AG08395 (cell line): ENCODE data around the gene ACSL4.

ENCODE experiments used
- DNase-seq: peaks from one replicate; pipeline ENCODE4 v3.0.0; 2012; ENCODE audit warnings: mixed read lengths, low spot score

ACSL4 gene

DNA sequence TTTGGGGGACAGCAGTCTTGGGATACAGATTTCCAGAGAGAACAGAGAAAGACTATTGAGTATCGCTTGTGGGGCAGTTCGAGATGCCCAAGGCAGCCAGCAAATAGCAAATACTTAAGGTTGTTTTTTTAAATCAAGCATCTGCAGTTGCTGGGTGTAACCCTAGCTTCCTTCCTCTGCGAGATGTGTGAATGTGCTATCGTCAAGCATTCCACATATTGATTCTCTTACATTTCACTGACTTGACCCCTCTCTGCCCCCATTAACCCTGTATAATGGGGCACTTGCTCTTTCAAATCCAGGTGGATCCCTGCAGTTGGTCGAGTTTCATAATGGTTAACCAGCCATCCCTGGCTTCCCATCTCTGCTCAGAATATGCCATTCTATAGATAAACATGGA is 131.6 kb downstream of the ACSL4 start:
- no peak for DNase-seq

DNA sequence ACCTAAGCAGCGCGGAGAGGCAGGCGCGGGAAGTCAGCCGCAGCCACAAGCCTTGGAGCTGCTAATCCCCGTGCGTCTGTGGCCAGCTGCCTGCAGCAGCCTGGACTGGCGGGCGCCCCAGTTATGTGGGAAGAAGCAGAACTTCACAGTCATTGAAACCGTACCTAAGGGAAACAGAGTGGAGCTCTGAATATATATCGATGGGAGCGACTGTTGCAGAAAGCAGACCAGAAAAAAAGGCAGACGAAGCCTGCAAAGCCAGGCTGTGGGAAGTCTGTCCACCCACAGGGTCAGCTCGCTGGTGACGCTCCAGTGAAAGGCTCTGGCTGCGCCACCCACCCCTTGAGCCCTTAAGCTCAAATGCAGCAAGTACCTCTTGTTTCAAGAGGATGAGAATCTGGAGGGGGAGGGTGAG is 132.8 kb downstream of the ACSL4 start:
- DNase-seq, result peak; percentile 20

DNA sequence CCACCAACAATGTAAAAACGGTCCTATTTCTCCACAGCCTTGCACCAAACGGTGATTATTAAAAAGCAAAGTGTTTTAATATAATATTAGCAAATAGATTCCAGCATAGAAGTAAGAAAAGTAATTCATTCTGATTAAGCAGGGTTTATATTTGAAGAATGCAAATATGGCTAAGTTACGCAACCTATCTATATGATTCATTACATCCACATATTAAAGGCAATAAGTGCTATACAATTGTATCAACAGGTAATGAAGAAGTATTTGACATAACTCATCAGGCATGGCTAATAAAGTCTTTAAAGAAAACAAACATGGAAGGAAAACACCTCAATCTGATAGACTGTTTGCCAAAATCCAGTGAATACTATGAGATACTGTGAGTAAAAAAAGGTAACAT is 137.0 kb downstream of the ACSL4 start:
- DNase-seq, result no peak
